Spinal cord (tissue), 10 donors: ENCODE results near the gene CRACDL. TPM values are rescaled to one million over a fixed set of nuclear protein-coding genes. Genes with fewer than 3 reads are reported as not detected.

Experiments used
- DNase-seq, 6 donors: peaks; one replicate each; pipeline versions ENCODE4 v3.0.0 to v3.0.0-alpha.2; 2013 to 2015; ENCODE audit warnings: low spot score in 6 of 6, low read depth in 4 of 6
- H3K27ac ChIP-seq: one replicate; pipeline ENCODE4 v1.5.1; 2013; ENCODE audit warnings: low read depth, low read length, control low read depth
- H3K27me3 ChIP-seq: one replicate; pipeline ENCODE4 v1.6.1; 2013; ENCODE audit warnings: low read length; ENCODE audit not compliant: control insufficient read depth, insufficient read depth
- H3K36me3 ChIP-seq: one replicate; pipeline ENCODE4 v1.6.1; 2013; ENCODE audit warnings: low read length; ENCODE audit not compliant: control insufficient read depth, insufficient read depth
- H3K4me1 ChIP-seq: one replicate; pipeline ENCODE4 v1.6.1; 2013; ENCODE audit warnings: low read length; ENCODE audit not compliant: control insufficient read depth, insufficient read depth
- H3K4me3 ChIP-seq: one replicate; pipeline ENCODE4 v1.5.1; 2013; ENCODE audit warnings: low read depth, low read length, control low read depth
- H3K9me3 ChIP-seq: one replicate; pipeline ENCODE4 v1.6.1; 2013; ENCODE audit warnings: low read length; ENCODE audit not compliant: control insufficient read depth, insufficient read depth
- WGBS: methylation state at CpG from one replicate; pipeline ENCODE4 v1.1.5; 2013; ENCODE audit warnings: missing lambda C conversion rate; ENCODE audit not compliant: insufficient coverage; 5-methylcytosine and 5-hydroxymethylcytosine counted together
- polyA plus RNA-seq, 2 donors: library from polyadenylated mRNA; unstranded; fragments of 120-200 nt; gene quantifications; one replicate each; pipeline ENCODE4 v1.2.1, GENCODE V29; 2013; ENCODE audit not compliant: insufficient read length in 2 of 2
- total RNA-seq, 2 donors: library from RNA; depleted of rRNA in 1 of 2; stranded (reverse); fragments of 120-200 nt in 1 of 2; fragments of >200 nt in 1 of 2; gene quantifications; one replicate each; pipeline versions ENCODE4 v1.2.3 to v1.2.4, GENCODE V29; 2013 to 2014
- donor health status: healthy.

The CRACDL gene
- total and polyA plus RNA-seq, 4 donors, result 1.9 to 3.9 (median 2.4) TPM

GRCh38 chr2:98850074-98850473, 86.0 kb downstream of the CRACDL start:
- Histone ChIP-seq H3K36me3 (no peaks in the 10 kb centered on the region), H3K27ac (no peak overlapping the region), H3K27me3 (no peaks in the 10 kb centered on the region), H3K4me3 (no peak overlapping the region), H3K9me3 (no peaks in the 10 kb centered on the region), H3K4me1 (no peaks in the 10 kb centered on the region)
- DNase-seq, result no peak
- WGBS, result 84% methylated on average over 10 of the region's 10 CpGs

- H3K4me1 ChIP-seq, result no peaks in the 10 kb centered on the region
- no peak overlapping the region for H3K27ac ChIP-seq
- H3K9me3 ChIP-seq, result no peaks in the 10 kb centered on the region
- DNase-seq, result no peak
- WGBS, result 91% methylated on average over 5 of the region's 5 CpGs
- H3K36me3 ChIP-seq, result no peaks in the 10 kb centered on the region
- H3K4me3 ChIP-seq, result no peak overlapping the region
- no peaks in the 10 kb centered on the region for H3K27me3 ChIP-seq
Measured at GRCh38 chr2:98849113-98849512, 86.9 kb downstream of the CRACDL start.

GRCh38 chr2:98847853-98848252, 88.2 kb downstream of the CRACDL start:
- 66% methylated on average over 3 of the region's 5 CpGs for WGBS
- Histone ChIP-seq H3K36me3 (no peaks in the 10 kb centered on the region), H3K27ac (no peak overlapping the region), H3K9me3 (no peaks in the 10 kb centered on the region), H3K27me3 (no peaks in the 10 kb centered on the region), H3K4me3 (no peak overlapping the region), H3K4me1 (no peaks in the 10 kb centered on the region)
- no peak for DNase-seq

- no peaks in the 10 kb centered on the region for H3K36me3 ChIP-seq
- no peak overlapping the region for H3K27ac ChIP-seq
- no peaks in the 10 kb centered on the region for H3K27me3 ChIP-seq
- H3K9me3 ChIP-seq, result no peaks in the 10 kb centered on the region
- no peak overlapping the region for H3K4me3 ChIP-seq
- H3K4me1 ChIP-seq, result no peaks in the 10 kb centered on the region
- DNase-seq, result no peak
Measured at GRCh38 chr2:98846041-98846440, 90.0 kb downstream of the CRACDL start.

- Histone ChIP-seq H3K27me3 (no peaks in the 10 kb centered on the region), H3K36me3 (no peaks in the 10 kb centered on the region), H3K4me3 (no peak overlapping the region), H3K27ac (no peak overlapping the region), H3K4me1 (no peaks in the 10 kb centered on the region), H3K9me3 (peaks cover 1% of the 10 kb centered on the region)
- DNase-seq, result no peak
- WGBS, result no CpG with 5 or more reads among the region's 3 CpGs
Measured at GRCh38 chr2:98842136-98842535, 93.9 kb downstream of the CRACDL start.

- 40% methylated on average over 1 of the region's 3 CpGs for WGBS
- no peaks in the 10 kb centered on the region for H3K27me3 ChIP-seq
- no peak for DNase-seq
Measured at GRCh38 chr2:98839292-98839691, 96.7 kb downstream of the CRACDL start.

GRCh38 chr2:98835831-98836385, 100.1 kb downstream of the CRACDL start:
- peaks cover 1% of the 10 kb centered on the region for H3K9me3 ChIP-seq
- DNase-seq, result peak in 1 of 6 donors; percentile 66
- no peaks in the 10 kb centered on the region for H3K36me3 ChIP-seq
- H3K4me3 ChIP-seq, result no peak overlapping the region
- no peaks in the 10 kb centered on the region for H3K4me1 ChIP-seq
- H3K27me3 ChIP-seq, result no peaks in the 10 kb centered on the region
- no peak overlapping the region for H3K27ac ChIP-seq
- 68% methylated on average over 7 of the region's 10 CpGs for WGBS

More at GRCh38 chr2:98839292-98839691, 96.7 kb downstream of the CRACDL start:
- Histone ChIP-seq H3K36me3 (no peaks in the 10 kb centered on the region), H3K4me1 (no peaks in the 10 kb centered on the region), H3K27ac (no peak overlapping the region), H3K9me3 (peaks cover 1% of the 10 kb centered on the region), H3K4me3 (no peak overlapping the region)

- DNase-seq, result no peak
- Histone ChIP-seq H3K27me3 (no peaks in the 10 kb centered on the region), H3K9me3 (no peaks in the 10 kb centered on the region), H3K27ac (no peak overlapping the region), H3K4me1 (peaks cover 4% of the 10 kb centered on the region), H3K4me3 (no peak overlapping the region), H3K36me3 (no peaks in the 10 kb centered on the region)
- 92% methylated on average over 2 of the region's 3 CpGs for WGBS
Measured at GRCh38 chr2:98833917-98834263, 102.1 kb downstream of the CRACDL start.

GRCh38 chr2:98833172-98833916, 102.7 kb downstream of the CRACDL start:
- H3K27ac ChIP-seq, result no peak overlapping the region
- WGBS, result 66% methylated on average over 4 of the region's 7 CpGs

GRCh38 chr2:98832172-98832571, 103.9 kb downstream of the CRACDL start:
- whole genome bisulfite sequencing, result 84% methylated on average over 4 of the region's 7 CpGs
- H3K27me3 ChIP-seq, result no peaks in the 10 kb centered on the region
- H3K9me3 ChIP-seq, result no peaks in the 10 kb centered on the region
- DNase-seq, result no peak
- peaks cover 4% of the 10 kb centered on the region for H3K4me1 ChIP-seq
- no peak overlapping the region for H3K27ac ChIP-seq
- no peaks in the 10 kb centered on the region for H3K36me3 ChIP-seq
- H3K4me3 ChIP-seq, result no peak overlapping the region

More at GRCh38 chr2:98833172-98833916, 102.7 kb downstream of the CRACDL start:
- Histone ChIP-seq H3K36me3 (no peaks in the 10 kb centered on the region), H3K9me3 (no peaks in the 10 kb centered on the region), H3K4me3 (no peak overlapping the region), H3K27me3 (no peaks in the 10 kb centered on the region), H3K4me1 (peaks cover 4% of the 10 kb centered on the region)
- no peak for DNase-seq
